Measurements from ENCODE around the gene NEDD8. TPM values are rescaled to one million over a fixed set of nuclear protein-coding genes. Genes with fewer than 3 reads are reported as not detected.

NEDD8 gene
- total and polyA plus RNA-seq, 2 donors (not counting 3 experiments of a cell fraction or from before 2014, with no cell fraction given), result 243 to 316 TPM

DNA sequence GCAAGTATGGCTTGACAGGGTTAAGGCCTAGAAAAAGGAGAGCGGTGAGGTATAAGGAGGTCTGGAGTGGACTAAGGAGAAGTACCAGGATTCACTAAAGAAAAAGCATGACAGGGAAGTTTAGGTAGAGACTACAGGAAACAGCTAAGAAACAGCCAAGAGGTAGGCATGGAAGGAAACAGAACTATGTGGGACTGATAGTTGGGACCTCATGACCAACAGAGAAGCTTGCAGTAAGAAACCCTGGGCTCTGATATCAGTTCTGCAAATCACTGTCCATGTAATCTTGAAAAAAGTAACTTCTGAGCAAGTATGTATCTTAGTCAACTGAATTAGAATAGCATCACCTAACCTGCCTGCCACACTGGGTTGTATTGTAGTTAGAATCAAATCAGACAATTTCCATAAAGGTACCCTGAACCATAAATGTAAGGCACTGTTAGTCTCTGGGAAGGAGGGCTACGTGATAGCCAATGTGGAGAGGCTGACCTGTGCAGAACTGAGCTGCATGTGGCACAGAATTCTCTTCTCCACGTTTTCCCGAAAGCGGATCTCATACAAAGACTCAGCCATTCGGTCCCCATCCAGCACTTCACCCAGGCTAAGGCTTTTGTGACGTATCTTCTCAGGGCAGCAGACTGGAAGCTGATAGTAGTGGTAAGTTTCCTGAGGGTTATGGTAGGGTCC is 37.8 kb downstream of the NEDD8 start:
- Histone ChIP-seq H3K9me3 (replicated peaks; ENCODE audit: control insufficient read depth, insufficient read depth, low read length) (no peaks in the 10 kb centered on the region), H3K36me3 (ENCODE audit: control insufficient read depth in 2 of 2, extremely low read depth in 1 of 2, insufficient read depth in 2 of 2, low read length in 2 of 2) (peaks cover 5 to 18% of the 10 kb centered on the region in 2 experiments), H2AFZ (ENCODE audit: low read depth, low read length) (no peak overlapping the region), H3K9ac (replicated peaks; ENCODE audit: extremely low read depth, insufficient read depth, low read length) (peak overlapping the region; percentile 94), H3K27me3 (ENCODE audit: control insufficient read depth in 2 of 2, insufficient read depth in 2 of 2, low read length in 2 of 2) (no peaks in the 10 kb centered on the region), H4K20me1 (replicated peaks; ENCODE audit: control insufficient read depth, extremely low read depth, insufficient read depth, low read length) (no peaks in the 10 kb centered on the region), H3K4me2 (ENCODE audit: insufficient read depth, low read length) (peak overlapping the region; percentile 90), H3K79me2 (ENCODE audit: control insufficient read depth, insufficient read depth, low read length) (peaks cover 35% of the 10 kb centered on the region), H3K9me1 (replicated peaks; ENCODE audit: control insufficient read depth, extremely low read depth, insufficient read depth, low read length) (no peaks in the 10 kb centered on the region), H3K4me3 (replicated peaks in 1 of 3; ENCODE audit: insufficient read depth in 1 of 3, low read depth in 1 of 3, low read length in 3 of 3) (peak overlapping the region in 2 of 3 experiments; percentile 69 to 82), H3K4me1 (ENCODE audit: control insufficient read depth, extremely low read depth, insufficient read depth, low read length) (peaks cover 16% of the 10 kb centered on the region), H3K27ac (ENCODE audit: insufficient read depth, low read depth, low read length) (no peak overlapping the region)
- TF ChIP-seq EZH2 (IDR thresholded peaks at IDR 0.05; ENCODE audit: borderline replicate concordance, low read depth, low read length, severe bottlenecking) (no peak), JUN (IDR thresholded peaks at IDR 0.05; ENCODE audit: borderline replicate concordance, insufficient read depth, insufficient read length, low read depth) (no peak), POLR2A (IDR thresholded peaks at IDR 0.05; ENCODE audit: low read depth, low read length) (no peak)
- TSS peak; percentile 38 for BruUV-seq (replicated peaks)
- DNase-seq (ENCODE audit: low read depth, low spot score), result no peak
- CTCF ChIA-PET, result interaction anchor here (0.5 to 3.9 kb wide), 2 partner anchors 27 to 103 kb away, joined by 3 to 19 read pairs; no protein-coding TSS in a partner anchor
- peak; percentile 40 for FAIRE-seq
- POLR2A ChIA-PET, result no interaction called here
- dilution Hi-C loops (cut with MboI; ENCODE audit: extremely low pct_ligation_motif_present, low sequenced_read_pairs) (no loop called here), intact Hi-C loops (cut with micrococcal nuclease) (loop anchor here (2.0 kb wide), 1 partner anchor 38 kb away; the partner anchor contains the start of genes GMPR2 and NEDD8)

DNA sequence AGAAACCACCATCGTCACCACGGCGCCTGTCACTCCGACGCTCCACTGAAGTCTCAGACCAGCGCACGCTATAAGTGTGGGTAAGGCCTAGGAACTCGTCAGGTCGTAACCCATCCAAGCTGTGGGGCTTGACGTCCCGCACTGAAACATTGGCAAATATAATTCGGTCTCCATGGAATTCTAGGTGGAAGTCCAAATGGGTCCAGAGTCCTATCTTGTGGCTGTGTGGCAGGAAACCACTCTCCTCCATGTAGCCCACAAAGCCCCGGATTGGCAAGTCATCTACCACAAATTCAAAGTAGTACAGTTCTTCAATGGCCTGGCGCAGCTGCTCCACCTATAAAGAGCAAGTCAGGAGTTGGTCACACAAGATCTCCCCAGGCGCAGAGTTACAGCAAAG is 39.2 kb downstream of the NEDD8 start:
- Histone ChIP-seq H3K9me1 (replicated peaks; ENCODE audit: control insufficient read depth, extremely low read depth, insufficient read depth, low read length) (no peaks in the 10 kb centered on the region), H3K9me3 (replicated peaks; ENCODE audit: control insufficient read depth, insufficient read depth, low read length) (no peaks in the 10 kb centered on the region), H3K9ac (replicated peaks; ENCODE audit: extremely low read depth, insufficient read depth, low read length) (no peak overlapping the region), H3K4me1 (ENCODE audit: control insufficient read depth, extremely low read depth, insufficient read depth, low read length) (peaks cover 17% of the 10 kb centered on the region), H3K27ac (ENCODE audit: insufficient read depth, low read depth, low read length) (no peak overlapping the region), H3K27me3 (ENCODE audit: control insufficient read depth in 2 of 2, insufficient read depth in 2 of 2, low read length in 2 of 2) (no peaks in the 10 kb centered on the region), H3K4me2 (ENCODE audit: insufficient read depth, low read length) (no peak overlapping the region), H3K79me2 (ENCODE audit: control insufficient read depth, insufficient read depth, low read length) (peaks cover 37% of the 10 kb centered on the region), H2AFZ (ENCODE audit: low read depth, low read length) (no peak overlapping the region), H3K4me3 (replicated peaks in 1 of 3; ENCODE audit: insufficient read depth in 1 of 3, low read depth in 1 of 3, low read length in 3 of 3) (no peak overlapping the region), H4K20me1 (replicated peaks; ENCODE audit: control insufficient read depth, extremely low read depth, insufficient read depth, low read length) (no peaks in the 10 kb centered on the region), H3K36me3 (ENCODE audit: control insufficient read depth in 2 of 2, extremely low read depth in 1 of 2, insufficient read depth in 2 of 2, low read length in 2 of 2) (peaks cover 5 to 18% of the 10 kb centered on the region in 2 experiments)
- intact Hi-C loops (cut with micrococcal nuclease), result no loop called here
- FAIRE-seq (no peak), DNase-seq (ENCODE audit: low read depth, low spot score) (no peak)
- dilution Hi-C loops (cut with MboI; ENCODE audit: extremely low pct_ligation_motif_present, low sequenced_read_pairs), result no loop called here
- CTCF ChIA-PET, result no interaction called here
- POLR2A ChIA-PET, result no interaction called here
- TF ChIP-seq JUN (IDR thresholded peaks at IDR 0.05; ENCODE audit: borderline replicate concordance, insufficient read depth, insufficient read length, low read depth) (no peak), POLR2AphosphoS5 (IDR thresholded peaks at IDR 0.05; ENCODE audit: insufficient read depth, low read depth, low read length) (no peak), FOS (IDR thresholded peaks at IDR 0.05; ENCODE audit: borderline replicate concordance, insufficient read depth, low read length) (no peak), GATA2 (IDR thresholded peaks at IDR 0.05; ENCODE audit: insufficient read depth, insufficient read length, low read depth, low read length) (no peak), MYC (IDR thresholded peaks at IDR 0.05; ENCODE audit: low read depth, low read length) (no peak), POLR2A (IDR thresholded peaks at IDR 0.05; ENCODE audit: low read depth, low read length) (no peak), EZH2 (IDR thresholded peaks at IDR 0.05; ENCODE audit: borderline replicate concordance, low read depth, low read length, severe bottlenecking) (no peak)
- TF ChIP-seq, protein P1, sequence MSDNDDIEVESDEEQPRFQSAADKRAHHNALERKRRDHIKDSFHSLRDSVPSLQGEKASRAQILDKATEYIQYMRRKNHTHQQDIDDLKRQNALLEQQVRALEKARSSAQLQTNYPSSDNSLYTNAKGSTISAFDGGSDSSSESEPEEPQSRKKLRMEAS (IDR thresholded peaks at IDR 0.05; ENCODE audit: insufficient read depth, insufficient read length), result no peak
- TF ChIP-seq, protein P2, sequence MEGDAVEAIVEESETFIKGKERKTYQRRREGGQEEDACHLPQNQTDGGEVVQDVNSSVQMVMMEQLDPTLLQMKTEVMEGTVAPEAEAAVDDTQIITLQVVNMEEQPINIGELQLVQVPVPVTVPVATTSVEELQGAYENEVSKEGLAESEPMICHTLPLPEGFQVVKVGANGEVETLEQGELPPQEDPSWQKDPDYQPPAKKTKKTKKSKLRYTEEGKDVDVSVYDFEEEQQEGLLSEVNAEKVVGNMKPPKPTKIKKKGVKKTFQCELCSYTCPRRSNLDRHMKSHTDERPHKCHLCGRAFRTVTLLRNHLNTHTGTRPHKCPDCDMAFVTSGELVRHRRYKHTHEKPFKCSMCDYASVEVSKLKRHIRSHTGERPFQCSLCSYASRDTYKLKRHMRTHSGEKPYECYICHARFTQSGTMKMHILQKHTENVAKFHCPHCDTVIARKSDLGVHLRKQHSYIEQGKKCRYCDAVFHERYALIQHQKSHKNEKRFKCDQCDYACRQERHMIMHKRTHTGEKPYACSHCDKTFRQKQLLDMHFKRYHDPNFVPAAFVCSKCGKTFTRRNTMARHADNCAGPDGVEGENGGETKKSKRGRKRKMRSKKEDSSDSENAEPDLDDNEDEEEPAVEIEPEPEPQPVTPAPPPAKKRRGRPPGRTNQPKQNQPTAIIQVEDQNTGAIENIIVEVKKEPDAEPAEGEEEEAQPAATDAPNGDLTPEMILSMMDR (IDR thresholded peaks at IDR 0.05; ENCODE audit: extremely low read depth in 1 of 2, insufficient read depth in 1 of 2, low read depth in 1 of 2, low read length in 2 of 2), result no peak
- no TSS peak for BruUV-seq (replicated peaks)

Measured in endothelial cell of umbilical vein (primary cell).